ENCODE measurements around the gene ATP13A1.

DNA sequence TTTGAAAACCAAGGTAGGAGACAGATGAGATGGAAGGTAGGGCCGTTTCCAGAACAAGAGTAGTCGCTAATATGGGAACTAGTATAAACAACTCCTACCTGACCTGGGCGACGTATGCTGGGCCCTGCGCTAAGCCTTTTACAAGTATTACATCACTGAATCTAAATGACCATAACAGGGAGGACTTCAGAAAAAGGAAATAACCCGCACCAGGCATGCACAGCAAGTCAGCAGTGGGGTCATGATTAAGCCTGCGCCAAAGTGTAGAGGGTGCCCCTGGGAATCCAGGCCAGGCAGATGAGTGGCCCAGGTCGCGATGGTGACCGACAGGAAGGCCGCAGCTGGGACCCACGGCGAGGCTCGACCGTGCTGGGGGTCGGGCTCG, 613 bp downstream of the ATP13A1 start:
- TF ChIP-seq, protein P1, sequence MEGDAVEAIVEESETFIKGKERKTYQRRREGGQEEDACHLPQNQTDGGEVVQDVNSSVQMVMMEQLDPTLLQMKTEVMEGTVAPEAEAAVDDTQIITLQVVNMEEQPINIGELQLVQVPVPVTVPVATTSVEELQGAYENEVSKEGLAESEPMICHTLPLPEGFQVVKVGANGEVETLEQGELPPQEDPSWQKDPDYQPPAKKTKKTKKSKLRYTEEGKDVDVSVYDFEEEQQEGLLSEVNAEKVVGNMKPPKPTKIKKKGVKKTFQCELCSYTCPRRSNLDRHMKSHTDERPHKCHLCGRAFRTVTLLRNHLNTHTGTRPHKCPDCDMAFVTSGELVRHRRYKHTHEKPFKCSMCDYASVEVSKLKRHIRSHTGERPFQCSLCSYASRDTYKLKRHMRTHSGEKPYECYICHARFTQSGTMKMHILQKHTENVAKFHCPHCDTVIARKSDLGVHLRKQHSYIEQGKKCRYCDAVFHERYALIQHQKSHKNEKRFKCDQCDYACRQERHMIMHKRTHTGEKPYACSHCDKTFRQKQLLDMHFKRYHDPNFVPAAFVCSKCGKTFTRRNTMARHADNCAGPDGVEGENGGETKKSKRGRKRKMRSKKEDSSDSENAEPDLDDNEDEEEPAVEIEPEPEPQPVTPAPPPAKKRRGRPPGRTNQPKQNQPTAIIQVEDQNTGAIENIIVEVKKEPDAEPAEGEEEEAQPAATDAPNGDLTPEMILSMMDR (IDR thresholded peaks at IDR 0.05): no peak
- no peak for TF ChIP-seq POLR2A (IDR thresholded peaks at IDR 0.05)
